Subcutaneous abdominal adipose tissue (tissue), 5 donors: ENCODE results near the gene UMODL1.
"Not testable (repeated sequence)": the region's sequence is repeated elsewhere in the genome, so short reads cannot be mapped to it uniquely, and the experiment has no call there.

ENCODE experiments used
- H3K27ac ChIP-seq: one replicate; pipeline ENCODE4 v1.7.0; 2013; ENCODE audit warnings: low read depth, mild to moderate bottlenecking, inconsistent platforms, low read length, moderate library complexity
- H3K27me3 ChIP-seq, 5 donors: one replicate each; pipeline ENCODE4 v1.7.0; 2013; ENCODE audit warnings: low read length in 5 of 5, inconsistent platforms in 1 of 5; ENCODE audit not compliant: control insufficient read depth in 5 of 5, insufficient read depth in 4 of 5
- H3K36me3 ChIP-seq, 5 donors: one replicate each; pipeline ENCODE4 v1.7.0; 2013; ENCODE audit warnings: low read length in 5 of 5; ENCODE audit not compliant: control insufficient read depth in 5 of 5, insufficient read depth in 5 of 5
- H3K4me1 ChIP-seq, 5 donors: one replicate each; pipeline ENCODE4 v1.7.0; 2013; ENCODE audit warnings: low read length in 5 of 5, mild to moderate bottlenecking in 3 of 5, moderate library complexity in 1 of 5; ENCODE audit not compliant: control insufficient read depth in 5 of 5, insufficient read depth in 5 of 5
- H3K4me3 ChIP-seq, 5 donors: one replicate each; pipeline ENCODE4 v1.7.0; 2013; ENCODE audit warnings: low read length in 5 of 5, low read depth in 1 of 5
- H3K9ac ChIP-seq, 5 donors: one replicate each; pipeline ENCODE4 v1.7.0; 2013; ENCODE audit warnings: low read length in 5 of 5, mild to moderate bottlenecking in 4 of 5, moderate library complexity in 3 of 5
- H3K9me3 ChIP-seq, 5 donors: one replicate each; pipeline ENCODE4 v1.7.0; 2013; ENCODE audit warnings: low read length in 5 of 5; ENCODE audit not compliant: control insufficient read depth in 5 of 5
- donor health status: healthy.
- donor health status: healthy.
- donor health status: healthy.
- donor health status: healthy.
- donor health status: healthy.

Gene UMODL1

DNA sequence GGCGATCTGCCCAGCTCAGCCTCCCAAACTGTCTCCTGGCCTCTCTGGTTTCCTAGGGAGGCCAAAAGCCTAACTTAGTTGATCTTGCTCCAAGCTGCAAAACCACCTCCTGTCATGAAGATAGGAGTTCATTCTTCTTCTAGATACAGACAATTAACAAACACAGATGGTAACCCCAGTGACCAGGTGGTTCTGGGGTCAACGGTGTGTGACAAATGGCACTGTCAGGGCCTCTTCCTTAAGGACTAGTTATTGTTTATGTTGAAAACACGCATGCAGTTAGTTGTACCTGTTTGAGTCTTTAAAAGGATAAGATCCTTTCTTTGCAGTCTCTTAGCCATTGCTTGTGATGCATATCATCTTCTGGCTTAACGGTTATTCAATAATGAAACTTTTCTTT, 4.6 kb upstream of the UMODL1 start:
- no peaks in the 10 kb centered on the region for H3K36me3 ChIP-seq
- H3K4me3 ChIP-seq: no peak overlapping the region
- H3K27me3 ChIP-seq: peaks cover 0 to 8% (median 0%) of the 10 kb centered on the region in 5 donors
- no peaks in the 10 kb centered on the region for H3K9me3 ChIP-seq
- H3K27ac ChIP-seq: no peak overlapping the region
- peaks cover 10 to 28% (median 25%) of the 10 kb centered on the region in 5 donors for H3K4me1 ChIP-seq
- H3K9ac ChIP-seq: no peak overlapping the region

DNA sequence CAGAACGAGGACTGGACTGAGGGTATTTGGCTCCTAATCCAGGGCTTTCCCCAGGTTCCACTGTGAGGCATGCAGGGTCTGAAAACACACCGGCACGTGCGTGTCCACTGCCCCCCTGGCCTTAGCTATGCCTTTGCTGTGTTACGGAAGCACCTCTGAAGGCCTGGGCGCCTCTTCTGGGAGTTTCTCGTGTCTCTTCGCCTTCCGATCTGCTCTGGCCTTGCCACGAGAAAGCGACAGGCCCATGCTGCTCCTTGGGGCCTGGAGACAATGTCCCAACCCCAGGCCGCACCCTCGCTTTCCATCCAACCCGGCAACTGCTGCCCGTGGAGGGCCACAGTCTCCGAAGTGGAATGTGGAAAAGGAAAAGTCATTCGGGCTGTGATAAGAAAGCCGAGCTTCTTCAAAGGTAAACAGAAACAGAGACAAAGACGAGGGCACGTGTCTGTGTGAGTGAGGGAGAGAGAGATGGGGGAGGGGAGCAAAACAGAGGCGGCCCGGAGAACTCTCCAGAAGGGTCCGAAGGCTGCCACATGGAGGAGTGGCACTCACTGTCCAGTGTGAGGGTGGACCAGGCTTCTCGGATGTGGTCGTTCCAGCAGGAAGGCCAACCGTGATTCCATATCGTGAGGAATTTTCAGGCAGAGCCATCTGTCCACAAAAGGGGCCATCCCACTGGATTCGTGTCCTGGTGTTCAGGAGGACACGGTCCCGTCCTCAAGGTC, 3.4 kb upstream of the UMODL1 start:
- Histone ChIP-seq H3K9me3 (no peaks in the 10 kb centered on the region), H3K9ac (no peak overlapping the region), H3K4me3 (no peak overlapping the region), H3K4me1 (peaks cover 2 to 16% (median 14%) of the 10 kb centered on the region in 5 donors), H3K36me3 (no peaks in the 10 kb centered on the region), H3K27me3 (peaks cover 0 to 8% (median 0%) of the 10 kb centered on the region in 5 donors), H3K27ac (no peak overlapping the region)

DNA sequence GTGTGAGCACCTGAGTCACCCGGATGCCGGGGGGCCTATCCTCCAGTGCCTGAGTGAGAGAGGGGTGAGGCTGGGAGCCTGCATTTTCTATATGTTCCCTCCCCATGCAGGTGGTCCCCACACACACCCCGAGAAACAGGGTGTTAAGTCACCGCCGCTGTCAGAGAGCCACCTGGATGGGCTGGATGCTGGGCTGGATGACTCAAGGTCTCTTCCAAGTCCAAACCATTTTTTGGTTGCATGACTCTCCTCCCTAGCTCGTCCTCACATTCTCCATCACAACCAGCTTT, 2.9 kb upstream of the UMODL1 start:
- no peak overlapping the region for H3K9ac ChIP-seq
- H3K36me3 ChIP-seq: no peaks in the 10 kb centered on the region
- H3K27me3 ChIP-seq: peaks cover 0 to 8% (median 3%) of the 10 kb centered on the region in 5 donors
- H3K9me3 ChIP-seq: no peaks in the 10 kb centered on the region
- H3K4me3 ChIP-seq: no peak overlapping the region
- peaks cover 0 to 11% (median 10%) of the 10 kb centered on the region in 5 donors for H3K4me1 ChIP-seq
- H3K27ac ChIP-seq: no peak overlapping the region

DNA sequence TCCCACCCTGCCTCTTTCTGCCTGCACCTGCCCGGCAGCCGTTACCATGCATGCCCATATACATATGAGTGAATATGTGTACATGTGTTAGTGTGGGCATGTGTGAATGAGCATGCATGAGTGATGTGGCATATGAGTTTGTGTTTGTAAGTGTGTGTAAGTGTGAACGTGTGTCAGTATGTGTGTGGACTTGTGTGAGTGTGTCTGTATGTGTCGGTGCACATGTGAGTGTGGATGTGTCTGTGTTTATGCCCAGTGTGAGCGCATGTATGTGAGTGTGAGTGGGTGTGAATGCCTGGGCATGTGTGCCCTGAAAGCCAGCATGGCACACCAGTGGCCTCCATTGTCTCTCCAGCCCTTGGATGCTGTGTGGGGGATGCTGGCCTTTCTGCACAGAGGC, 2.5 kb upstream of the UMODL1 start:
- Histone ChIP-seq H3K9ac (no peak overlapping the region), H3K4me3 (no peak overlapping the region), H3K9me3 (no peaks in the 10 kb centered on the region), H3K36me3 (no peaks in the 10 kb centered on the region), H3K27ac (no peak overlapping the region), H3K4me1 (peaks cover 0 to 7% (median 6%) of the 10 kb centered on the region in 5 donors), H3K27me3 (peaks cover 0 to 8% (median 5%) of the 10 kb centered on the region in 5 donors)

DNA sequence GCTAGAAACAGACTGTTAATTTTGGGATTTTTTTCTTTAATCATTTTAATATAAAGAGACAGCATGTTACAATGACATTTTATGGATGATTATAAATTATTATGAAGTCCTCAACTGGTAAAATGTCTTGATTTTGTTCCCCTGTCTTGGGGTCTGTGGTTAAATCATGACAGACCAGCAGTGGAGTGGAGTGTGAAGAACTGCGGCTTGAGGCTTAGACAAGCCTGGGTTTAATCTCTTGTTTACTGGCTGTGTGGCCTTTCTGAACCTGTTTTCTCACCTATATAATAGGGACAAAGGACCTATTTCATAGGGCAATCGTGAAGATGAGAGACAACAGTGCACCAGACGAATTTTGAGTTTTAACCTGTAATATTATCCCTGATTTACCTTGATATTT, 1.8 kb upstream of the UMODL1 start:
- H3K27ac ChIP-seq: no peak overlapping the region
- peaks cover 0 to 12% (median 4%) of the 10 kb centered on the region in 5 donors for H3K27me3 ChIP-seq
- H3K4me1 ChIP-seq: no peaks in the 10 kb centered on the region
- H3K9me3 ChIP-seq: no peaks in the 10 kb centered on the region
- H3K9ac ChIP-seq: no peak overlapping the region
- H3K4me3 ChIP-seq: no peak overlapping the region
- H3K36me3 ChIP-seq: no peaks in the 10 kb centered on the region

DNA sequence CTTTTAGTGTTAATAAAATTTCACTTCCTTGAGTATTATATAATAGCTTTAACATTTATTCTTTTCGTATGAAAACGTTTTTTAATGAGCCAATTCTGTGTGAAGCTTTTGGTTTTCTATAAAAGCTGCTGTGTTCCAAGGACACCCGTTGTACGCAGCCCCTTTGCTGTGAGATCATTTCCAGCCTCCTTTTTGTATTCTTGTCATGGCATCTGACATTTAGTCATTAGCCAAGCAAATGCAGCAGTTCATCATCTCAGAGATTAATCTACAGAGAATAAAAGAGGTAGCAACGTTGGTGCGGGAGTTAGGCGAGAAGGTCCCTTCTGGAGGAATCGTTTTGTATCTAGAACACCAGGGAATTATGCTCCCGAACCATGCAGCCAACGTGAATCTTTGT, 1.3 kb upstream of the UMODL1 start:
- Histone ChIP-seq H3K9ac (no peak overlapping the region), H3K27me3 (peaks cover 0 to 12% (median 4%) of the 10 kb centered on the region in 5 donors), H3K4me1 (no peaks in the 10 kb centered on the region), H3K27ac (no peak overlapping the region), H3K36me3 (no peaks in the 10 kb centered on the region), H3K9me3 (no peaks in the 10 kb centered on the region), H3K4me3 (no peak overlapping the region)

DNA sequence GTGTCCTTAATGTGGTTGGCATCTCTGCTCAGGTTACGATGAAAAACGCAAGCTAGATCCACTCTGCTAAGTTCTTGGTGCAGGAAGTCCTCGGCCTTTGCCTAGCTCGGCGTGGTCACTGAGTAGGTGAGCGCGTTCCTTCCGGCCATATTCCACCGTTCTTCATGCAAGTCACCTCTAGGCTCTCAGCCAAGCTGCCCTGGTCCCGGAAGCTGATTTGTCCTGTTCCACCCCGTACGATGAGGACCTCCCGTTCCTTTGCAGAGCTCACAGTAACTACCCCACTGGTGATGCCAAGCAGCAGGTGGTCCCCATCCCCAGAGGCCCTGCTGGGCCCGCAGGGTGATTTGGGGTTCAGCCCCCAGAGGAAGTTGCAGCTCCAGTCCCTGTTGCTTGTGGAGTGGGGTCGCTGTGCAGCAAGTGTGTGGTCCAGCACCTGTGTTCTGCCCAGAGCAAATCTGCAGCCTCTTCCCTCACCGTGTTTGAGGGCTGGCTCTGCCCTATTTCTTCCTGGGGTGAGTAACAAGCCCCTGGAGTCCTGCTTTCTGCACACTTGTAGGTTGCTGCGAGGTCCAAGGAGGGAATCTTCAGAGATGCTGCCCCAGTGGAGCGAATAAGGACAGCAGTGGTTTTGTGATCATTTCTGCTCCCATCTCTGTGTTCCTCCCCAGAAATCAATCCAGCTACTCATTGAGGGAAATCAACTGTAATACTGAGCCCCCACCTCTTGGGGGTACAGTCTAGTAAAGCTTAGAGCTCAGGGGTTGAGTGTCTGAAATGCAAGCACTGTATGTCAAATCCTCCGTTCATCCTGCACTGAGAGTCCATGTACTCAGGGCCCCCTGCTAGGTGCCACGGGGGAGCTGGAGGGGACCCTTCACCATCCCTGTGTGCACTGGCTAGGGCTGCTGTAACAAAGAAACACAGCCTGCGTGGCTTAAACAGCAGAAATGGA, 2.3 kb downstream of the UMODL1 start:
- Histone ChIP-seq H3K4me1 (no peaks in the 10 kb centered on the region), H3K27ac (no peak overlapping the region), H3K36me3 (no peaks in the 10 kb centered on the region), H3K4me3 (no peak overlapping the region), H3K27me3 (peaks cover 0 to 12% (median 4%) of the 10 kb centered on the region in 5 donors), H3K9ac (no peak overlapping the region), H3K9me3 (no peaks in the 10 kb centered on the region)

DNA sequence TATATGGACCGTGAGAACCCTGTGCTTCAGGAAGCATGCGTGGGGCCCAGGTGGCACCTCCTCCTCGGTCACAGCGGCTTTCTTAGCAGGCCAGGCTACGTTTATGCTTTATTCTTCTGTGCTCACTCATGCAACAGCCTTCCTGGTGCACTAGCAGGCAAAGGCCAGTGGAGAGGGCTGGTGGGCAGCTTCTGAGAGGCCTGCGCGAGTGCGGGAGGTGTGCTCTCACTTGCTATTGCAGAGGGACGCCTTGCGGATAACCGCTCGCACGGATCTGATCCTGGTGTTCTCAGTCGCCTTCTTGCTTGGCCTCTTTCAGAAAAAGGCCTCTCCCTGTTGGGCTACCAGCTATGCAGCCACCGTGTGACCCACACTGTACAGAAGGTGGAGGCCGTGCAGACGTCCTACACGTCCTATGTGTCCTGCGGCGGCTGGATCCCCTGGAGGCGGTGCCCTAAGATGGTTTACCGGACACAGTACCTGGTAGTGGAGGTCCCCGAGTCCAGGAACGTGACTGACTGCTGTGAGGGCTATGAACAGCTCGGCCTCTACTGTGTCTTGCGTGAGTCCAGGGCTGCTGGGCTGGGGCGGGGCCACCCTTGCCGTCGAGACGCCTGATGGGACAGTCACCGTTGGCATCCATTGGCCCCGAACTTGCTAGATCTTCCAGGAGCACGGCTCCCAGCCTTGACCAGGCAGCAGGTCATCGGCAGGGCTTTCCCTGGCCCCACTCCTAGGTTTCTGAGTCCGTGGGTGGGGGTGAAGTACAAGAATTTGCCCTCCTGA, 4.8 kb downstream of the UMODL1 start:
- Histone ChIP-seq H3K27ac (no peak overlapping the region), H3K27me3 (peaks cover 0 to 12% (median 4%) of the 10 kb centered on the region in 5 donors), H3K4me3 (no peak overlapping the region), H3K36me3 (no peaks in the 10 kb centered on the region), H3K9me3 (no peaks in the 10 kb centered on the region), H3K4me1 (peaks cover 2 to 16% (median 12%) of the 10 kb centered on the region in 5 donors), H3K9ac (no peak overlapping the region)

DNA sequence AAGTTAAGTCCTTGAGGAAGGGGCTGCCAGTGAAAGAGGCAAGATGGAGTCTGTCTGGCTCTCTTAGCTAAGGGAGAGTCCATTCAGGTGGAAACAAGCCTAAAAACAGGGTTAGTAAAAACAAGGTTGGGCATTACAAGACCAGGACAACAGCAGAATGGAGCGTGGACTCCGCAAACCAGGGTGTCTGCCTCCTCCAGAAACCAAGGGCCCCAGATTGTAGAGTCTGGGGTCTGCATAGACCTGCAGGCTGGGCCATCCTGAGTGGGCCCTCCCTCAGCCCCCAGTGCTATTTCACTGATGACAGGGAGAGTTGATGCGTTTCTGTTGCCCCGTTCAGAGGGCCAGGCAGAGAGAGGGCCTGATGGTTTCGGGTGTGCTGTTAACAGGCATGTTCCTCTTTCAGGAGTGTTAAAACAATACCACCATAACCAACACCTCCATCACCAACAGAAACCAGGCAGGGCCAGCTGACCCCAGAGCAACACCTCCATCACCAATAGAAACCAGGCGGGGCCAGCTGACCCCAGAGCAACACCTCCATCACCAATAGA, 6.6 kb downstream of the UMODL1 start:
- H3K36me3 ChIP-seq: not testable (repeated sequence)

More for the DNA sequence above, 6.6 kb downstream of the UMODL1 start:
- not testable (repeated sequence) for H3K4me3 ChIP-seq, H3K9me3 ChIP-seq, H3K9ac ChIP-seq, H3K27ac ChIP-seq
- Histone ChIP-seq H3K4me1 (peaks cover 2 to 29% (median 22%) of the 10 kb centered on the region in 5 donors), H3K27me3 (peaks cover 0 to 12% (median 4%) of the 10 kb centered on the region in 5 donors)
